Left forelimb (tissue), 1 donor: Measurements from ENCODE around the gene GZF1.
A peak's percentile ranks its signal among the peaks of the same experiment; 100 is the strongest.

Source experiments
- DNase-seq: peaks from one replicate; pipeline ENCODE4 v3.0.0-alpha.2; 2018; ENCODE audit warnings: low spot score

Gene GZF1

DNA sequence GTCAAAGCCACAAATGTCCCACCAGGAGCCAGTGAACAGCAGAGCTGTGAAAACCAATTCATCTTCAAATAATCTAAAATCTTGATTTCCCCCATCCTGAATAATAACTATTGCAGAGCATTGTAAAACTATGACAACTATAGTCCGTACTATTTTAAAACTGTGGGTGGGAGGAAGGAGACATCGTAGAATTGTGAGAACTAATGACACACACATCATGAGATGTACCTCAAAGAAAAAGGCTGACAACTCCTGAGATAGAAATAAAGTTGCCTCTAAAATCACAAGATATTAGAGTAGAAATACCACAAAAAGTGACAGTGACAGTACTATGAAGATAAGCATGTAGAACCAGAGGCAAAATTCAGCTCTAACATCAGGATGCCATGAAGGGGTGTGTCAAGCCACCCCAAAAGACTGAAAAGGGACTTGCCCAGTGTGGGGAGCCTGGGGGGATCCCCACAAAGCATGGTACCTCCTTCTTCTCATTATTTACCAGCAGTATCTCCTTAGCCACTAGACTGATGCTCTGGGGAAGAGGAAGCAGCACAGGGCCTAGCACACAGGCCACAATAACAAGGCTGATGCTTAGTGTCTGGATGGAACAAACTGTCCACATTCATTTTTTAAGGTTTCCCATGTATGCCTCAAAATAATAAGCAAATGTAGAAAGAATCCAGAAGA is 45.9 kb downstream of the GZF1 start:
- DNase-seq: no peak

DNA sequence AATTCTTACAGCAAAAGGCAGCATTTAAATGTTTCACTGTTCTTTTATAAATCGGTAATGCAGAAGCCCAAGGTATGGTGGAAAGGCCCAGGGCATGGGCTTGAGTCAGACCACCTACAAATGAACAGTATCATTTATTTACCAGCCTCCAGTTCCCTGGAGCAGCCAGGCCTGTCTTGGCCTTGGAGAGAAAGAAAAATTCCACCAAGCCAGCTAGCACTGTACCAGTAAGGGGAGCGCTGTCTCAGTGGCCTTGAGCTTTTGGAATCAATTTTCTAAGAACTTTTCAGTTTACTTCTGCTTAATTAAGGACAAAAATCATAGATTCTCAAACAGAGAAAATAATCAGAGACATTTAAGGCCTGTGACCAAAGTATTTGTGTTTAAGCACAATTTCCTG is 47.0 kb downstream of the GZF1 start:
- DNase-seq: no peak

DNA sequence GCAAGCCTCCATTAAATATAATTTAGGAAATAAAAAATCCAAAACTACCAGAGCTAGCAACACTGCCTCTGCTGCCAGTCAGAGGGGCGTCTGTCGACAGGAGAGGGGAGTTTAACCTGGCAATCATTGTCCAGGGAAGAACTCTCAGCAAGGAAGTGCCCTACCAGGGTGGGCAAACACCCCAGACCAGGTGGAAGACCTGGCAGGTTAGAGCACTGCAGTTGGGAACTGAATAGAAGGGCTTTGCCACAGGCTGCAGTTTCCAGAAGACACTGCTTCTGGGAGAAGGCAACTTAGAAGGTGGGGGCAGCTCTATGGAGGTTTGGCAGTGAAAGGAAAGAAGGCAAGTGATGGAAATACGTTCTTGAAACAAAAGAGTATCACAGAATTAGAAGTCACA is 47.8 kb downstream of the GZF1 start:
- DNase-seq: no peak

DNA sequence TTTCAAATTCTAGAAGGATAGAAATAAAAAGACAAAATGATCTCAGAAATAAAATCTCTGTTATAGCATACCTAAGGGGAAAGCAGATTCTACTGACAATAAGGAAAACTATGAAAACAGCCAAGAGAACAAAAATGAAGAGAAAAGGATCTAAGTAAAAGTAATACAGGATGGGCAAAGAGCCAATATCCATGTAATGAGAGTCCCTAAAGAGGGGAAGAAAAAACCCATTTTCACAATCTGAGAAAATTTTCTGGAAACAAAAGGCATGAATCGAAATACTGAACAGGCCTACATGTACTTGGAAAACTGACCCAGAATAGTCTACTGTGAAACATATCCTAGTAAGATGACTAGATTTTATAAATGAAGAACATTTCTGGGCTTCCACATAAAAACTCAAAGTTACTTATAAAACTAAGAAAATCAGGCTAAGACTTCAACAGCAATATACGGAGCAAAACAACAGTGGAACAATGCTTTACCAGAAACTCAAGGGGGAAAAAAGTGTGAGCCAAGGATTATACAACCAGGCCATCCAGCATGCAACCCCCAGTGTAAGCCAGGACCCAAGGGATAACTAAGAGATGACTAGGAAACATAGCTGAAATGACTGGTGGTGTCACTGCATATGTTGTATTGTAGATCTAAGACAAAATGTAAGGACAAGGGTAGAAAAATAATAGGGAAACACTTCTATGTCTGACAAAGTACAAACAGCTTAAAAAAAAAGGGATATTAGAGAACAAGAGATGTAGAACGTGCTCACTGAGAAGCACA is 49.1 kb downstream of the GZF1 start:
- no peak for DNase-seq

DNA sequence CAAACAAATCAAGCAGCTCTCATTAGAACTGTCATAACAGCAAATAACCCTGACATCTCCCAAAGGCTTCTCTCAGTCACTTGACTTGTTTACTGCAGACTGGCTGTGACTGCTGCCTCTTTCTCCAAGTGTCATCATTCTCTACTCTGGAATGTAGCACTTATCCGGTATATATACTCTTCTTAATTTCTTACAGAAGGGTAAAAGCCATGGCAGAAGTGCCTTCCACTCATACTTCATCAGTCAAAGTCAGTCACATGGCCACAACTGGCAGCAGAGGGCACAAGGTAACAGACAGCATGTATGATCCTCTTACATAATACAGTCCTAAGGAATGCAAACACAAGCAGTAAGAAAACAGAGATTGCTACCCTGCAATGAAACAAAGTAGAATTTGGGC is 50.0 kb downstream of the GZF1 start:
- DNase-seq: no peak

DNA sequence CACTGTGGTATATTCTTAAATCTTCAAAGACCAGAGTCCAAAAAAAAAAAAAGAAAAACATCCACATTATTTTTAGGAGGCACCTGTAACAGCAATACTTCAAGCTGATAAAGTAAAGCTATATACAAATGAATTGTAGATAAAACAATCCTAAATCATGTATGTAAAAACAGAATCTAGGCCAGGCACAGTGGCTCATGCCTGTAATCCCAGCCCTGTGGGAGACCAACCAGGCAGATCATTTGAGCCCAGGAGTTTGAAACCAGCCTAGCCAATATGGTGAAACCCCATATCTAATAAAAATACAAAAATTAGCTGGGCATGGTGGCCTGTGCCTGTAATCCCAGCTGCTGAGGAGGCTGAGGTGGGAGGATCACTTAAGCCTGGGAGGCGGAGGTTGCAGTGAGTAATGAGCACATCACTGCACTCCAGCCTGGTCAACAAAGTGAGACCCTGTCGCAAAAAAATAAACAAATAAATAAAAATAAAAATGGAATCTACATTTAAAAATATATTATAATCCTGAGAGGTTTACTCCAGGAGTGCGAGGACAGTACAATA is 52.0 kb downstream of the GZF1 start:
- DNase-seq: no peak

DNA sequence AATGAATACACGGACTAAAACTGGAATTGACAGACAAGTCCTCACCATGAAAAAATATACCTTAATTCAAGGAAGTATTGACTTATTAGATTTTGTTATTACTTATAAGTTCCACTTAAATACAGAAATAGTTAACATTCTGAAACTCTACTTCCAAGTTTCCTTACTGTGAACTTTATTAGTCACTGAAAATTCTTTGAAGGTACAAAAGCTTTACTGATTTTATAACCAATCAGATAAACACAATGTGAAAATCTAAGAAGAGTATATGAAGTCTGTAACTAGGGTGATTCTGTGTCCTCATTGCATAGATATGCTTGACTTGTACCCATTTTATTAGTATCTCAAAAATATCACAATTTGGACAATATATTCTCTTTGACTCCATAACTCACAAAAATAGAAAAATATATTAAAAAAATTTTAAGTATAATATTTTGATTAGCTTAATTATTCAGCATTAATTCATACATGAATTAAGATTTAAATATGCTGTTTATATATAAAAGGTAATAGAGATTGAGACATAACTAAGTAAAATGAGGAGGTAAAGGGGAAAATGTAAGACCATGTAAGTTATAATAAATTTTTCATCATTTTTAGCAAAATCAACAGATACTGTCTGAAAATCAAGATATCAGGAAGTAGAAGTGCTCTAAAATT is 52.7 kb downstream of the GZF1 start:
- no peak for DNase-seq

DNA sequence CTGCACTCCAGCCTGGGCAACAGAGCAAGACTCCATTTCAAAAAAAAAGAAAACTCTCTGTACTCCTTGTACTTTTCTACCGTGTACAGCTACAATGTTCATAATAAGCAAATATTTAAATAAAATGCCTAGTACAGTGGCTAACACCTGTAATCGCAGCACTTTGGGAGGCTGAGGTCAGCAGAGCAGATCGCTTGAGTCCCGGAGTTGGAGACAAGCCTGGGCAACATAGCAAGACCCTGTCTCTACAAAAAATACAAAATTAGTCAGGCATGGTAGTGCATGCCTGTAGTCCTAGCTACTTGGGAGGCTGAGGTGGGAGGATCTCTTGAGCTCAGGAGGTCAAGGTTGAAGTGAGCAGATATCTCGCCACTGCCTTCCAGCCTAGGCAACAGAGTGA is 53.6 kb downstream of the GZF1 start:
- no peak for DNase-seq

DNA sequence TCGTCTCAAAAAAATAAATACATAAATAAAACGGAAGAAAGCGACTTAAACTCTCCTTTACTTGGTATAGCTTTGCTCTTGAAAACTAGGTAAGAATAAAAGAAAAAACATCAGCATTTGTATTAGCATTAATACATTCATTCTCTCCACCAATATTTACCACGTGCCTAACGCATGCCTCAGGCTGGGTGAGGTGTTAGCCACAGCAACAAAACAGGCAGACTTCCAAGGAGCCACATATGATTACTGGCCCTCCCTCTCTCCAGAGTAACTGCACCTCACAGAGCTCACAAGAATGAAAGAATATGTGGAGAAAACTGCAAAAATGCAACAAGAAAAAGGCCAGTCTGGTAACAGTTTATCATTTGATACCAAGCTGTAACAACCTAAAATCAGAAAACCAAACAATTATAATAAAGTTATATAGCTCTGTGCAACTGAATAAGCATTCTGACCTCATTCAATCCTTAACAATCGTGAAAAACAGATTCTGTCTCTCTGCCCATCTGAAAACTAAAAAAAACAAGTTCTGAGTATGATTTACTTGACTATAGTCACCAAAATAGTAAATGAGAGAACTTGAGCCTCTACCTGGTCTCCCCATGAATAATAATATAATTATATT is 54.1 kb downstream of the GZF1 start:
- no peak for DNase-seq

DNA sequence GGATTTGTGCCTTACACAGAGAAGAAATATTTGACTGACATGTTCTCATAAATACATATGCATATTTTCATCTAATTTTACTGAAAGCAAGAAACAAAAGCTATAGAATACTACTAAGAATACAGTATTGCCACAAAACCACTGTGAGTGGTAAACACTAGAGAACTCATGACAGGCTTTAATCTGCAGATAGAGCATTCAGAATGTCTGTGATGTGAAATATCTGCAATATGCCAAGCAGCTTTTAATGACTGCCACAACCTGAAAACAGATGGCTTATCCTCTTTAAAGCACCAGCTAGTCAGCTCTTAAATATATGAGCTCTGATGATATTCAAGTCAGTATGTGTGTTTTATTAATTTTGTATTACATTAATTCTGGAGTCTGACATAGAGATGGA is 55.9 kb downstream of the GZF1 start:
- DNase-seq: no peak

DNA sequence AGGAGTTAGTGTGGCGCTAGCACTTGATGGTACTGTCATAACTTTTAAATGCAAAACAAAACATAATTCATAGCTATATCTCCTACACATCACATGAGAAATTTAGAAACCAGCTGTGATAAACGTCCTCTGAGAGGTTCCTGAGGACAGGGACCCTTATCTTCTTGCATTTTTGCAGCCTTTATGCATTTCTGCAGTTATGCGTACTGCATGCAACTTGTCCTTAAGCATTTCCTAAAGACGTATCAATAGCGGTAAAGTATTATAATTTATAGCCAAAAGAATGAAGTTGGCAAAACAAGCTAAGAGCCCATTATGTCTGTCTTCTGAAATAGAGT is 57.6 kb downstream of the GZF1 start:
- no peak for DNase-seq

DNA sequence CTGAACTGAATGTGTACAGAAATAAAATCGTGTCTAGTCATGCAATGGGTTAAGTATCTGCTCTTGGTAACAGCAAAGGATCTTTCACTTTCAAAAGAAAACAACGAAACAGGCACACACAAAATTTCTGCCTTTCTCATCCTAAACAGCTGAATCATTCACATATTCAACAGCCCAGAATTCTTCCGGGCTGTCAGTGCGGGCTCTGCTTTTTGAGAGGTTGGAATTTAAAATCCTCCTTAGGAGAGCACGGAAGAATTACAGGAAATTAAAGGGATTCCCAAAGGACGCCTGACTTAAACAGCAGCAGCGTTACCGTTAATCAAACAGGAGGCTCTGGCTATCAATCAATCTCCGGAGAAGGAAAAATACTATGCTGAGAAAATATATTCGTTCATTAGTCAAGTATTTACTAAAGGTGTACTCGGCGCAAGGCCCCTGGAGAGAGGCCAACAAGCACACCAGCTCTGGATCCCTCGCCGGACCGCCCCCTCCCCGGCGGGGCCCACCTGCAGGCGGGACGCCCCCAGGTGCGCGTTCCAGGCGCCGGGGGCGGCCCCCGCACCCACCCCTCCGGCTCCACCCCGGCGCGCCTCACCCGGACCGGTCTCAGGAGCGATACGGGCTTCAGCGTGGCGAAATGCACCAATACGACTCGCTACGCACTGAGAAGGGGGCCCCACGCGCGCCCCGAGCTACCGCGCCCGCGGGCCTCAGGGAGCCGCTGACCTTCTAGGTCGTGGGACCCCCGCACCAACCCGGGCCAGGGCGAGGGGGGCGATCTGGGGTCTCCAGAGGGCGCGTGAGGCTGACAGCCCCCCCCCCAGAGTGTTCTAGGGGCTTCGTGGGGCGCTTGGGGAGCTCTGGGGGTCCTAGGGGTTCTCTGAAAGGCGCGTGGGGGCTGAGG is 58.3 kb downstream of the GZF1 start:
- DNase-seq: no peak

DNA sequence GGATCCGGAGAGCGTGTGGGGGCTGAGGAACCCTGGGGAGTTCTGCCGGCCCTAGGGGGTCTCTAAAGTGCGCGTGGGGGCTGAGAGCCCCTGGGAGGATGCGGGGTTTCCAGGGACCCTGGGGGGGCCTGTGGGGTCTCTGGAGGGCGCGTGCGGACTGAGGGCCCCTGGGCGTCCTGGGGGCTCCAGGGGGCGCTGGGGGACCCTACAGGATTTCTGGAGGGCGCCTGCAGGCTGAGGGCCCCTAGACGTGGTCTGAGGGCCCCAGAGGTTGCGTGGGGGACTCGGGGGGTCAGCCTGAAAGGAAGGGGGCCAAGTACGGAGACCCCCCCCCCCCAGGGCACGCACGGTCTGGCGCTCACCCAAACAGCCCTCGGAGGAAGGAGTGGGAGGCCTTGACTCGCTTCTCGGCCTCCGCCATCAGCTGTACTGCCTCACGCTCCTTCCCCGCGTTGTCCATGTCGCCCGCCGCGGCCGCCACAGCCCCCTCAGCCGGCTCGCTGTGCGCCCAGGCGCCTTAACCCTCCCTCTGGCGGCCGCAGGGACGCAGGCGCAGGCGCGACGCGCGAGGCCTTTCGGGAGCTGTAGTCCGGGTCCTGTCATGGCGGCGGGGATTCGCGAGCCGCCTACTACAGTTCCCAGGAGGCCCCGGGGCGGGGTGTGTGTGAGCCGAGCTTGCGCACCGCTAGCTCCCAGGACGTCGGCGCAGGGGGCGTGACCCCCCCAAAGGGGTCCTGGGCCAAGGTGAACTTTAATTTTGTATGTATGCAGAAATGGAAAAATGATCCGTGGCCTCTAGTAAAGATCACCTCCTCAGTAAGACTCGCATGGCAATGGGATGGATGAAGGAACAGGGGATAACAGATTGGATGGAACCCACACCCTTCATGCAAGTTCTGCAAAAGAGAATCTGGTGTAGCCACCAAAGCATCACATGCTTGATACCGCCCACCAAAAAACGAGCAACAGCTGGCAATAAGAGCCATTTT is 59.3 kb downstream of the GZF1 start, which contains the start of gene NAPB:
Gene NAPB (minus strand): TSS at position 546 of the 989 bp plus-strand sequence. CDS start 86 bp downstream, at position 460.
- DNase-seq: peak; percentile 97
